ENCODE results near the gene MPC2. TPM values are rescaled to one million over a fixed set of nuclear protein-coding genes. Genes with fewer than 3 reads are reported as not detected.
"Not testable (repeated sequence)": the region's sequence is repeated elsewhere in the genome, so short reads cannot be mapped to it uniquely, and the experiment has no call there.

The MPC2 gene
- total RNA-seq, 2 experiments from 2014 or later = 66.1 to 68.8 TPM

DNA sequence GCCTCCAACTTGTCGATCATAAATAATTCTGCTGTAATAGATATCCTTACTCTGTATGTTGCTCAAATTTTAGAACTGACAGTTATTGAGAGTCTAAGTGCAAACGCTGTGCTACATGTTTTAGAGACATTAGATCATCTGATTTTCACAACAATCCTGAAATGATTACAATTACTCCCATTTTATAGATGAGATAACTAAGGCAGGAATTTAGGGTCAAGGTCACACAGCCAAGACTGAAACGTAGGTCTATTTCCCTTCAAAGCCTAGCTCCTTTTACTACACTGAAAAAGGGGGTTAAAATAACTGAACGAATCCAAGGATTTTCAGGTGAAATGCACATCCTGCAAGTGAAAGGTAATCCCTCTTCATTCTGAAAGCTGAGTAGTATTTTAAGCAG lies 3.1 kb downstream of the MPC2 start:
- no peak overlapping the region for H3K4me3 Mint-ChIP-seq
- H3K27ac Mint-ChIP-seq = no peak overlapping the region
- no peak for DNase-seq
- H3K4me1 Mint-ChIP-seq (ENCODE audit: low read depth) = peaks cover 29% of the 10 kb centered on the region
- peaks cover 2% of the 10 kb centered on the region for H3K36me3 Mint-ChIP-seq (ENCODE audit: low read depth)
- no peak for ATAC-seq
- POLR2A ChIA-PET = no interaction called here
- H3K9me3 Mint-ChIP-seq (ENCODE audit: insufficient read depth) = no peaks in the 10 kb centered on the region
- CTCF ChIA-PET = interaction anchor here (0.8 to 4.6 kb wide), 3 partner anchors 149 to 245 kb away, joined by 3 to 33 read pairs (median 4); partner anchors contain the start of gene TIPRL
- no peaks in the 10 kb centered on the region for H3K27me3 Mint-ChIP-seq (ENCODE audit: low read depth)

DNA sequence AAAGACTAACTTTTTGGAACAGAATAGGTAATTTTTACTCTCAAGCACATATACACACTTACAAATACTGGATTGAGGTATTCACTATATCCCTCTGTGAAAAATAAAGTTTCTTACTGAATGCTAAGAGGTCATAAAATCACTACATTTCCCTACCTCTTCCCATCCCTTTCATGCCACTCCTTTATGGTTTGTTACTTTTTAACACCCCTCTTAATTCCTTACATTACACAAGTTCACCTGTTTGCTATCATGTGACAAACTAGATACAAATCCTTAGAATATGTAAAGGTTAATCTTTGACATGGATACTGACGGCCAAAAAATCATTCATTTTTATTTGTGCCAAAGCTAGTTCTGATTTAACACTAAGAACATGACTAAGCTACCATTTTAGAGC lies 7.1 kb downstream of the MPC2 start:
- no peak for ATAC-seq
- H3K4me1 Mint-ChIP-seq (ENCODE audit: low read depth) = peaks cover 18% of the 10 kb centered on the region
- DNase-seq = no peak
- no peaks in the 10 kb centered on the region for H3K27me3 Mint-ChIP-seq (ENCODE audit: low read depth)
- H3K4me3 Mint-ChIP-seq = no peak overlapping the region
- H3K27ac Mint-ChIP-seq = no peak overlapping the region
- H3K36me3 Mint-ChIP-seq (ENCODE audit: low read depth) = peaks cover 2% of the 10 kb centered on the region
- CTCF ChIA-PET = interaction anchor here (0.9 to 3.4 kb wide), 2 partner anchors 12 to 153 kb away, joined by 3 to 18 read pairs; no protein-coding TSS in a partner anchor
- H3K9me3 Mint-ChIP-seq (ENCODE audit: insufficient read depth) = no peaks in the 10 kb centered on the region
- POLR2A ChIA-PET = no interaction called here

DNA sequence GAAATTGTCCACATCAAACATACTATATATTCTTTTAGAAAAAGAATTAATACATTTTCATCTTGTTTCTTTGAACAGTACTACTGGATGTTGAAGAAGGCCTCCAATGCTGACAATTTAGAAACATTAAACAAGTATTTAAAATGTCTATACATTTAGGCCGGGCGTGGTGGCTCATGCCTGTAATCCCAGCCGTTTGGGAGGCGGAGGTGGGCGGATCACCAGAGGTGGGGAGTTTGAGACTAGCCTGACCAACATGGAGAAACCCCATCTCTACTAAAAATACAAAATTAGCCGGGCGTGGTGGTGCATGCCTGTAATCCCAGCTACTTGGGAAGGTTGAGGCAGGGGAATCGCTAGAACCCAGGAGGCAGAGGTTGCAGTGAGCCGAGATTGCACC lies 8.0 kb downstream of the MPC2 start:
- ATAC-seq; H3K27ac Mint-ChIP-seq; DNase-seq; POLR2A ChIA-PET; H3K36me3 Mint-ChIP-seq (ENCODE audit: low read depth); H3K4me3 Mint-ChIP-seq; H3K27me3 Mint-ChIP-seq (ENCODE audit: low read depth); H3K9me3 Mint-ChIP-seq (ENCODE audit: insufficient read depth): not testable (repeated sequence)
- CTCF ChIA-PET = interaction anchor here (1.8 kb wide), 1 partner anchor 154 kb away, joined by 4 read pairs; no protein-coding TSS in a partner anchor
- H3K4me1 Mint-ChIP-seq (ENCODE audit: low read depth) = peaks cover 11% of the 10 kb centered on the region

DNA sequence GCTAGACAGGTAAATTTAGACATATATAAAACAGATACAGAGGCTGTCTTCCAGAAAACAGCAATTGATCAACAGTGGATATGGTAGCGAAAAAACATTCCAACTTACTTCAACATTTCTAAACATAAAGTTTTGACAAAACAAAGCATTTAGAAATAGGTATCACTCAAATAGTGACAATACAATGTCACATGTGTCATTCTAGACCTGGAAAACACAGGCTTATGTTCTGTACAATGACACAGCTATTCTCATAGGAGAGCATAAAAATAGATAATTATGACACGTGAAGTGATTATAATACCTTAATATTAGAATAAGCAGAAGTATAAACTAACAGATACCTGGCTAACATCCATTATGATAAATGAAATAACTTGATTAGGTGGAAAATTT lies 8.4 kb downstream of the MPC2 start:
- no peak overlapping the region for H3K27ac Mint-ChIP-seq
- no peaks in the 10 kb centered on the region for H3K9me3 Mint-ChIP-seq (ENCODE audit: insufficient read depth)
- no peak overlapping the region for H3K4me3 Mint-ChIP-seq
- ATAC-seq (no peak), DNase-seq (no peak)
- ChIA-PET POLR2A (interaction anchor here (2.9 kb wide), 1 partner anchor 8 kb away, joined by 15 read pairs; the partner anchor contains the start of genes DCAF6 and MPC2), CTCF (interaction anchor here (1.0 to 1.8 kb wide), 2 partner anchors 8 to 154 kb away, joined by 4 read pairs; partner anchors contain the start of genes DCAF6 and MPC2)
- H3K36me3 Mint-ChIP-seq (ENCODE audit: low read depth) = peaks cover 2% of the 10 kb centered on the region
- no peaks in the 10 kb centered on the region for H3K27me3 Mint-ChIP-seq (ENCODE audit: low read depth)
- H3K4me1 Mint-ChIP-seq (ENCODE audit: low read depth) = peaks cover 7% of the 10 kb centered on the region

DNA sequence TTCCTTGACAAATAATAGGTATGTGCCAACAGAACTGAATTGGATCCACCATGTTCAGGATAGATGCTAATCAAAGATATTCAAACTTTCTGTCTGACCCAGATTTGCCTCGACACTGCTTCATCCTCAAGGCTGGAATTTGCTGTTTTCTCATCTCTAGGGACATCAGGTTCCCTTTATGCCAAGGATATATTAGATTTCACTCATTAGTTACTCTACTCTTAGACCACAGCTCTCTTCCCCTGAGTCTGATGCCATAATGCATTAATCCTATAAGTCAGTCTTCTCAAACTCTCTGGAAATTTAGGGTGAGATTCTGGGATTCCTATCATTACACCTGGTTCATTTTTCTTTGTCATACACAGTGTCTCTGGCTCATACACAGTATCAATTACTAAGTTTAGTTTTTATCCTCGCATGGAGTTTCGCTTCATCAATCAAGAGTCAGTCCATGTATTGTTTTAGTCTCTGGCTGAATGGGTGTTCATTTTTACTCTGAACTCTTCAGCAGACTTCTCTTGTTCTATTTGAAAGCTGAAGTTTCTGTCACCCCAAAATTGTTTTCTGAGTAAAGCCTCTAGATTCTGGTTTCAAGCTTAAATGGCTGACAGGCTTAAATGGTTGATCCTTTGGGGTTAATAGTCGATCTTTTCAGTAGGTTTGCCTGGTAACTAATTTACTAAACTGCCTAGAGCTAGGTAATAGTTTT lies 9.7 kb downstream of the MPC2 start:
- no peaks in the 10 kb centered on the region for H3K27me3 Mint-ChIP-seq (ENCODE audit: low read depth)
- DNase-seq (no peak), ATAC-seq (no peak)
- H3K27ac Mint-ChIP-seq = no peak overlapping the region
- peaks cover 2% of the 10 kb centered on the region for H3K4me1 Mint-ChIP-seq (ENCODE audit: low read depth)
- H3K36me3 Mint-ChIP-seq (ENCODE audit: low read depth) = peaks cover 8% of the 10 kb centered on the region
- POLR2A ChIA-PET = interaction anchor here (0.7 to 2.9 kb wide), 2 partner anchors 9 to 1906 kb away, joined by 3 to 15 read pairs; partner anchors contain the start of genes DCAF6 and MPC2
- H3K4me3 Mint-ChIP-seq = no peak overlapping the region
- CTCF ChIA-PET = interaction anchor here (1.0 kb wide), 1 partner anchor 9 kb away, joined by 4 read pairs; the partner anchor contains the start of genes DCAF6 and MPC2
- H3K9me3 Mint-ChIP-seq (ENCODE audit: insufficient read depth) = no peaks in the 10 kb centered on the region

DNA sequence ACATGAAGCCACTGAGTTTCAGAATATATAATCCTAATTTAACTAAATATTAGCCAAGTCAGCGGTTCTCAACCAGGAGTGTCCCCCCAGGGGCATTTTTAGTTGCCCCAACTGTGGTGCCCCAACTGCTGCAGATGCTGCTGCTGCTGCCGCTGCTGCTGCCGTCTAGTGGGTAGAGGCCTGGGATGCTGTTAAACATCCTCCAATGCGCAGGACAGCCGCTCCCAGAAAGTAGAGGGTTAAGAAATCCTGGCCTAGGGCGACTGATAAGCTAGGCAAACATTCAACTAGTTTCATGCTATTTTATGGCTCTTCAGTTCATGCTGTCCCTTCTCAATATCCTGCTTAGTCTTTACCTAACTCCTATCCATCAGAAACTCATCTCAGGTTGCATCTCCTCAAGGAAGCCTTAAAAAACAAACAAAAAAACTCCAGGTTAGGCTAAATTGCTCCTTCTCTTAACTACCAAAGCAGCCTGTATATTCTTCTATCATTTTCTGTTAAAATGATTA lies 10.3 kb downstream of the MPC2 start:
- Mint-ChIP-seq H3K27ac (no peak overlapping the region), H3K27me3 (ENCODE audit: low read depth) (no peaks in the 10 kb centered on the region), H3K4me3 (no peak overlapping the region), H3K9me3 (ENCODE audit: insufficient read depth) (no peaks in the 10 kb centered on the region), H3K36me3 (ENCODE audit: low read depth) (peaks cover 8% of the 10 kb centered on the region), H3K4me1 (ENCODE audit: low read depth) (no peaks in the 10 kb centered on the region)
- ChIA-PET CTCF (no interaction called here), POLR2A (interaction anchor here (2.9 kb wide), 1 partner anchor 9 kb away, joined by 15 read pairs; the partner anchor contains the start of genes DCAF6 and MPC2)
- no peak for DNase-seq
- no peak for ATAC-seq

DNA sequence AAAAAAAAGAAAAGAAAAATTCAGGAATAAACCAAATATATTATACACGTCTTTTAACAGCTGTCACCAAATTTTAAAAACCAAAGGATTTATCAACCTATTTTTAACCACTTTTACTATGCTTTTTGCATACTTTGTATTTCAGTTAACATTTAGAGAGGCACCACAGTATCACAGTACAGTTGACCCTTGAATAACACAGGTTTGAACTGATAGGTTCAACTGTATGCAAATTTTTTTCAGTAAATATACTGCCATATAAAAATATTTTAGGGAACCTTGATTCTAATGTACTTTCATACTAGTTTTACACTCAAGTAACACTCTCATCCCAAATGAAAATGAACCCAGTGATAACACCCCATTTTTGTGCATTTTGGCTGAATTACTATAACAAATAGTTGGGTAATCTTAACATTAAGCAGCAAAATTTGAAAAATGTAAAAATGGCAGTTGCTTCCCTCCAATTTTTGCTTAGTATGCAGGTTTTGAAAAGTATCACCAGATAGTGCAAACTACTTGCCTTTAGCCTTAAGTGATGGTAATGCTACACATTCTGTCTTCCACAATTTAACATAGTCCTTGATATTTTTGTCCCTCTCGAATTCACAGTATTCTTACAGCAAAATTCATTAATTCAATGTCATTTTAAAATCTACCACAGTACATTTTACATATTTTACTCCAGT lies 12.2 kb downstream of the MPC2 start:
- Mint-ChIP-seq H3K27ac (no peak overlapping the region), H3K27me3 (ENCODE audit: low read depth) (no peaks in the 10 kb centered on the region), H3K36me3 (ENCODE audit: low read depth) (peaks cover 8% of the 10 kb centered on the region)

DNA sequence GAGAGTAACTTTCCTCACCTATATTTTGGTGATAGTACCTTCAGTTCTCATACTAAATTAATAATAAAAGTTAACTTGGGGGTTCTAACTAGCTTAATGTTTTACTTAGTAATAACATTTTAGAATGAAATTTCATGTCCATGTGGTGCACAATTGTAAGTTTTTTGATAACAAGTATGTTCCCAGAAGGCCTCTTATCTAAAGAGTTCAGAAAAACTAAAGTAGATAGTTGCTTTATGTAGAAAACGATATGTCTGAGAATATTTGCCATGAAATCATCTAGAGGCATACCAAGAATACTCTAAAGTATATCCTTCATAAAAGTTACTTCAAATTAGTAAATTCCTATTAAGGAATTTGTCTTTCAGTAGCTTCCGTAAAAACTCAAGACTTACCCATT lies 12.8 kb downstream of the MPC2 start:
- CTCF ChIA-PET = interaction anchor here (0.8 to 1.7 kb wide), 2 partner anchors 11 to 159 kb away, joined by 3 to 5 read pairs; no protein-coding TSS in a partner anchor
- no peak overlapping the region for H3K4me3 Mint-ChIP-seq
- no peaks in the 10 kb centered on the region for H3K27me3 Mint-ChIP-seq (ENCODE audit: low read depth)

More for the DNA sequence above, 12.2 kb downstream of the MPC2 start:
- Mint-ChIP-seq H3K9me3 (ENCODE audit: insufficient read depth) (no peaks in the 10 kb centered on the region), H3K4me1 (ENCODE audit: low read depth) (no peaks in the 10 kb centered on the region), H3K4me3 (no peak overlapping the region)
- ATAC-seq = no peak
- ChIA-PET POLR2A (no interaction called here), CTCF (interaction anchor here (0.8 to 1.7 kb wide), 2 partner anchors 11 to 158 kb away, joined by 3 to 5 read pairs; no protein-coding TSS in a partner anchor)
- DNase-seq = no peak

DNA sequence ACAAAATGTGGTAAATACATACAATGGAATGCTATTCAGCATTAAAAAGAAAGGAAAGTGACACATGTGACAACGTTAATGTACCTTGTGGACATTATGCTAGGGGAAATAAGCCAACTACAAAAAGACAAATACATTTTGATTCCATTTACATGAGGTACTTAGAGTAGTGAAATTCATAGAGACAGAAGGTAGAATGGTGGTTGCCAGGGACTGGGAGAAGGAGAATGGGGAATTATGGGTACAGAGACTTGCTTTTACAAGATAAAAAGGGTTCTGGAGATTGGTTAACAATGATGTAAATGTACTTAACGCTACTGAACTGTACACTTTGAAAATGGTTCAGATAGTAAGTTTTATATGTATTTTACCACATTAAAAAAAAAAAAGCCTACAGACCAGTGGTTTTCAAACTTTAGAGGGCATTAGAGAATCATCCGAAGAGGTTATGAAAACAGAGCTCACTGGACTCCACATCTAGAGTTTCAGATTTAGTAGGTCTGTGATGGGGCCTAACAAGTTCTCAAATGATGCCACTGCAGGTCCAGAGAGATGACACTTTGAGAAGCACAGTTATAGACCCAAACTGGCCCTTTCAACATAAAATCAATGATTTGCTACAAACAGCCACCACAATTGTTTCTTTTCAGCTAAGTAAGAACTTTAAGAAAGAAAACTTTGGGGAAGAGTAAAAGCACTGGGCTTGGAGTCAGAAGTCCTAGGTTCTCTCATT lies 13.4 kb downstream of the MPC2 start:
- CTCF ChIA-PET = interaction anchor here (0.8 to 1.7 kb wide), 2 partner anchors 12 to 159 kb away, joined by 3 to 5 read pairs; no protein-coding TSS in a partner anchor
- Mint-ChIP-seq H3K27me3 (ENCODE audit: low read depth) (no peaks in the 10 kb centered on the region), H3K4me3 (no peak overlapping the region), H3K36me3 (ENCODE audit: low read depth) (peaks cover 10% of the 10 kb centered on the region), H3K27ac (no peak overlapping the region), H3K4me1 (ENCODE audit: low read depth) (no peaks in the 10 kb centered on the region), H3K9me3 (ENCODE audit: insufficient read depth) (no peaks in the 10 kb centered on the region)
- POLR2A ChIA-PET = interaction anchor here (0.8 kb wide), 1 partner anchor 13 kb away, joined by 3 read pairs; no protein-coding TSS in a partner anchor
- DNase-seq (no peak), ATAC-seq (no peak)

More for the DNA sequence above, 12.8 kb downstream of the MPC2 start:
- Mint-ChIP-seq H3K36me3 (ENCODE audit: low read depth) (peaks cover 10% of the 10 kb centered on the region), H3K4me1 (ENCODE audit: low read depth) (no peaks in the 10 kb centered on the region), H3K9me3 (ENCODE audit: insufficient read depth) (no peaks in the 10 kb centered on the region), H3K27ac (no peak overlapping the region)
- ATAC-seq = no peak
- no peak for DNase-seq
- POLR2A ChIA-PET = interaction anchor here (0.8 kb wide), 1 partner anchor 12 kb away, joined by 3 read pairs; no protein-coding TSS in a partner anchor

DNA sequence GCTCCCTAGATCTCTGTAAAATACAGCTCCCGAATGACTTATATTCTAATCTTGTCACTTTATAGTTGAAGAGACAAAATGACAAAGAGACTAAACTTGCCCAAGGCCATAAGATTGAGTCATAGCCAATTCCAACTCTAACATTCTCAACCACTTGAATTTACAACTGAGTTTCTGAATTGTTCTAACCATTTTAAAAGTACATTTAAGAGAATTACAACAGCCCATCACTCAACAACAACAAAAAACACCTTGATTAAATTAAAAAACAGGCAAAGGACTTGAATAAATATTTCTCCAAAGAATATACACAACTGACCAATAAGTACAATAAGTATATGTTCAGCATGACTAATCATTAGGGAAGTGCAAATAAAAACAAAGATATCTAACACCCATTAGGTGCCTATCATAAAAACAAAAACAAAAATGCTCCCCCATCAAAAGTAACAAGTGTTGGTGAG lies 14.2 kb downstream of the MPC2 start:
- ATAC-seq (no peak), DNase-seq (no peak)
- no peaks in the 10 kb centered on the region for H3K4me1 Mint-ChIP-seq (ENCODE audit: low read depth)
- no peaks in the 10 kb centered on the region for H3K9me3 Mint-ChIP-seq (ENCODE audit: insufficient read depth)
- CTCF ChIA-PET = interaction anchor here (1.6 kb wide), 1 partner anchor 48 kb away, joined by 3 read pairs; no protein-coding TSS in a partner anchor
- H3K4me3 Mint-ChIP-seq = no peak overlapping the region
- peaks cover 13% of the 10 kb centered on the region for H3K36me3 Mint-ChIP-seq (ENCODE audit: low read depth)
- POLR2A ChIA-PET = no interaction called here
- H3K27me3 Mint-ChIP-seq (ENCODE audit: low read depth) = no peaks in the 10 kb centered on the region
- H3K27ac Mint-ChIP-seq = no peak overlapping the region

DNA sequence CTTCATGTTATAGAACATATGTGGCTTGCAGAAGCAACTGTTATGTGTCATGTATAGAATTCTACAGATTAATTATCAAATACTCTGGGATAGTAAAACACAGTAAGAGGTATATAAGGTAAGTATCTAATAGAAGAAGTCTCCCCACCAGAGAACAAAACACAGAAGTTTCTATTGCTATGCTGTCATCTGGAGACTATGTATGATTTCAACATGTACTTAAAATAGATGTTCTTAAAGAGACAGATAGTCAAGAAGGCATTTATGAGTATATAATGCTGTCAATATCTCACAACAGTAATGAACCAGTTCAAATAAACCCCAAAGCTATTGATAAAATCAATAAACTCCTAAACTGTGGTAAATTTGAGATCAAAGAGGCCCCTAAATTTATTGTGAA lies 14.8 kb downstream of the MPC2 start:
- no peaks in the 10 kb centered on the region for H3K27me3 Mint-ChIP-seq (ENCODE audit: low read depth)
- no peak overlapping the region for H3K27ac Mint-ChIP-seq
- peaks cover 16% of the 10 kb centered on the region for H3K36me3 Mint-ChIP-seq (ENCODE audit: low read depth)
- no peak for DNase-seq
- CTCF ChIA-PET = interaction anchor here (0.7 to 1.6 kb wide), 3 partner anchors 48 to 234 kb away, joined by 3 read pairs; no protein-coding TSS in a partner anchor
- H3K4me3 Mint-ChIP-seq = no peak overlapping the region
- POLR2A ChIA-PET = no interaction called here
- H3K9me3 Mint-ChIP-seq (ENCODE audit: insufficient read depth) = no peaks in the 10 kb centered on the region
- no peaks in the 10 kb centered on the region for H3K4me1 Mint-ChIP-seq (ENCODE audit: low read depth)
- no peak for ATAC-seq
